Activated CD4-positive, alpha-beta T cell treated with anti-CD3 and anti-CD28 coated beads, Interleukin-2, amount 50 U/mL, for 4 hours (primary cell): Measurements from ENCODE around the gene KRT84.
"Not testable (repeated sequence)": the region's sequence is repeated elsewhere in the genome, so short reads cannot be mapped to it uniquely, and the experiment has no call there.

Experiments
- DNase-seq, 2 experiments: peaks; one replicate each; pipeline ENCODE4 v3.0.0-alpha.2; 2020

KRT84 gene

GRCh38 chr12:52410589-52411248, 25.3 kb upstream of the KRT84 start:
- not testable (repeated sequence) for DNase-seq

DNA sequence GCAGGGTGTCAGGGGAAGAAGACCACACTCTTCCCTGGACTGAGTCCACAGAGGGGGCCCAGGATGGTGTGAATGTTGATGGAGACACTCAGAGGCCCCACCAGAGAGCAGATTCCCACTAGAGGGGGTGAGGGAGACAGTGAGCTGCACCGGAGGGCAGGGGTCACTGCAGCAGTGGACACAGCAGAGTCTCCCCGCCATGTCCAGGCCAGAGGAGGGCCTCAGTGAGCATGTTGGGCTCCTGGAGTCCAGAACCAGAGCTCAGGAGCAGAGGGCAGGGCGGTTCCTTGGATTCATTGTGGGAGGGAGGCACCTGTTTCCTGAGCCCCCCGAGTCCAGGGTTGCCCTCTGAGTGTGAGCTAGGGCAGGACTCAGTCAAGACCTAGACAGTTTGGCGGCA, 22.5 kb upstream of the KRT84 start:
- DNase-seq, result no peak

- DNase-seq, result no peak
Observed at GRCh38 chr12:52405922-52406385, 20.5 kb upstream of the KRT84 start, which contains the start of gene KRT82. TSS of gene KRT82 (minus strand) at chr12:52406335. CDS start at chr12:52406277, 58 bp downstream.

DNA sequence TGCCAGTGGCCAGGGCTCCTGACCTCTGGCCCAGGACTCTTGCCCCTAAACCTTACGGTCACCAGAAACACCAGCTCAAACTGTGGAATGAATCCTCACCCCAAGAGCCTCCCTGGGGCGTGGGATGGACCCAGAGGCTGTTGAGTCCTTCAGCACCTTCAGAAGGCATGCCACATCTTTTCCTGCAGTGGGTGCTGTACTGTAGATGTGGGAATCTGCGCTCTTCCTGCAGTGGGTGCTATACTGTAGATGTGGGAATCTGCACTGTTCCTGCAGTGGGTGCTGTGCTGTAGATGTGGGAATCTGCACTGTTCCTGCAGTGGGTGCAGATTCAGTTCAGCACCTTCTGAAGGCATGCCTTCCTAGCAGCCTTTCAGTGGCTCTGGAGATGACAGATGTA, 19.5 kb upstream of the KRT84 start:
- DNase-seq, result no peak

DNA sequence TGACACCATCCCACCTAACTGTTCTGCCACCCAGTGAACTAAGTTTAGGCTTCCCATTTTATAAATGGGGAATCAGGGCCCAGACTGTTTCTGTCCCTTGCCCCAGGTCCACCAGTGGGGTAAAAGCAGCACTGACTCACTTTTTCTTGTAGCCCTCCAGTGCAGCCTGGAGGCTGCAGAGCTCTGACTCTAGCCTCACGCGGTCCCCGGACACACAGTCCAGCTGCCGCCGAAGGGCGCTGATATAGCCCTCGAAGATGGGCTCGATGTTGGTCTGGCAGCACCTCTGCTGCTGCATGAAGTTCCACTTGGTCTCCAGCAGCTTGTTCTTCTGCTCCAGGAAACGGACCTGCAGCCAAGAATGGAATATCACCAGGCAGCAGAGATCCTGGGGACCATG, 18.1 kb upstream of the KRT84 start:
- no peak for DNase-seq

DNA sequence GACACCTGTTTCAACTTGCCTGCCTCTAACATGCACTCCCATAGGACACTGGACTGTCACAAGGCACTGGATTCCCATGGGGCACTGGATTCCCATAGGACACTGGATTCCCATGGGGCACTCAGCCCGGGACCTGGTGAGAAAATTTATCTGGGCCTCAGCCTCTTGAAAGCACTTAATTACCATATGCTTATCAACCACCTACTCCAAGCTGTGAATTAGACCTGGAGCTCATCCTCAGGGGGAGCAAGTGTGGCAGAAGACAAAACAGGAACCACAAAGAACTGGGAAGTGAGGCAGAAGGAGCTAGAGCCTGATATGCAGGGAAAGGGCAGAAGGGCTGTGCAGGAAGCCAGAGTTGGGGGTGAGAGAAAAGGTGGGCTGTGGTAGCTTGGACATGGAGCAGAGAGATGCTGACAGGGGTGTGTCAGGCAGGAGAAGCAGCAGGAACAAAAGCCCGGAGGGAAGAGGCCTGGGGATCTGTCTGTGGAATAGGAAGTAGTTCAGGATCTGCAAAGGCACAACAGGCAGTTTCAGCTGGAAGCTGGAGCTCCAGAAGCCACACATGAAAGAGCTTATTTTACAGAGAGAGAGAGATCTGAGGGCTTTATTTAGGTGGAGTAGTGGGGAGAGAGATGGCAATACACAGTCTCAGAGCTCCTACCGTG, 17.6 kb upstream of the KRT84 start:
- DNase-seq, result no peak

DNA sequence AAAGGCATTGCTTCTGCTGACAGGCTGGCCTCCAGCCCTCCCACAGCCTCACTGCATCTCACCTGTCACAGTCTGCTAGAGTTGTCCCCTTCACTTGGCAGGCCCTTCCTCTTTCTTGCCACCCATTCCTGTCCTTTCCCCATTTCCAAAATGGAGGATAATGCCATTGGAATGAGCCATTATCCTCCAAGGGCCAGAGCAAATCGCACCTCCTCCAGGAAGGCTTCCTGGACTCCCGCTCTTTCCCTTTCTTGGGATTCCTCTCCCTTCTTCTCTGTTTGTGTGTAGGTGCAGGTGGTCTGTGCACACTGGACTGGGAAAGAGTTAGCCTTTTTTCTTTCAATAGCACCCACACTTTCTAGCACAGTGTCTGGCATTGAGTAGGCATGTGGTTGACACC, 16.9 kb upstream of the KRT84 start:
- DNase-seq, result no peak

GRCh38 chr12:52401926-52402325, 16.5 kb upstream of the KRT84 start:
- no peak for DNase-seq

DNA sequence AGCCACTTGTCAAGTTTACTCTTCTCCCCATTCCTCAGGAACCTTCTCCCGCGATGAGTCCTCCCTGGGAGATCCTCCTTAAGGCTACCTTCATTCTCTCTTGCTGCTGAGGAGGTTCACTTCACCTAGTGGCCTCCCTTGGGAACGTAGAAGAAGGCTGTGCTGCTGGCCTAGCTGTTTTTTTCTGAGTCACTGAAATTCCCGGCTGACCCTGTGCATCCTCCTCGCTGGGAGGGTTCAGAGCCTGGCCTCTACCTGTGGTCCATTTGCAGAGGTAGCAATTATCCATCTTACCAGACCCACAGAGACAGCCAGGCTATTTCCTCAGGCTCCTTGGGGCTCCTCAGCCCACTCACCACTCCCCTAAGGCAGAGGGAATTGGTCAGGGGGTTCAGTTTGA, 16.1 kb upstream of the KRT84 start:
- DNase-seq, result no peak

DNA sequence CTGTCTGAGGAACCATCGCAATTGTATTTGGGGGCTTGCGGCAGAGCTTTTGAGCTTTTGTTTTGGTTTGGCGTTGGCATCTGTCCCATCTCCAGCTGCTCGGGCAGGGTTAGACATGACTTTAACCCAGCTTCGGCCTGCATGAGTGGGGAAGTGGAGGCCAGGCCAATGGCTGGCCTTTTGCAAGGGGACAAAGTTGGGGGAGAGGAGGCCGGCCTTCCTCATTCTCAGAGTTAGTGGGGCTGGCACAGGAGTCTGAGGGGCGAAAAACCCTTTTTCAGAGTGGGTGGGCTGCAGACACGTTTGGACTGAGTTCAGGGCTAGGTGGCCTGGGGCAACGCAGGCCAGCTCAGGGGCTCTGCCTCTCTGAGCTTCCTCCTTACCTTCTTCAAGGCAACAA, 15.5 kb upstream of the KRT84 start:
- no peak for DNase-seq

DNA sequence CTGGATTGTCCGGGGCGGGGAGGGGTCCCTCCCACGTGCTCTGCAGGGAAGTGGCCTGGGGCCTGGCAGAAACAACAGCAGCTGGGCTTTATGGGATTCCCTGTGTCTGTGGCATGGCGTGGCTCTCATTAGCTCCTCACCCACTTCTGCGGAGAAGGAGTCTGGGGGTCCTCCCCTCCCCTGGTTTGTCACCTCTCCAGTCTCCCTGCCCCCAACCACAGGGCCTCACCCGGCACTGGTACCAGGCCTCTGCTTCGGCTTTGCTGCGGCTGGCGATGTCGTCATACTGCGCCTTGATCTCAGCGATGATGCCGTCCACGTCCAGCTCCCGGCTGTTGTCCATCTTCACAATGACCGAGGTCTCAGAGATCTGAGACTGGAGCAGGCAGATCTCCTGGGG, 14.3 kb upstream of the KRT84 start:
- no peak for DNase-seq

GRCh38 chr12:52398176-52398575, 12.7 kb upstream of the KRT84 start:
- no peak for DNase-seq

DNA sequence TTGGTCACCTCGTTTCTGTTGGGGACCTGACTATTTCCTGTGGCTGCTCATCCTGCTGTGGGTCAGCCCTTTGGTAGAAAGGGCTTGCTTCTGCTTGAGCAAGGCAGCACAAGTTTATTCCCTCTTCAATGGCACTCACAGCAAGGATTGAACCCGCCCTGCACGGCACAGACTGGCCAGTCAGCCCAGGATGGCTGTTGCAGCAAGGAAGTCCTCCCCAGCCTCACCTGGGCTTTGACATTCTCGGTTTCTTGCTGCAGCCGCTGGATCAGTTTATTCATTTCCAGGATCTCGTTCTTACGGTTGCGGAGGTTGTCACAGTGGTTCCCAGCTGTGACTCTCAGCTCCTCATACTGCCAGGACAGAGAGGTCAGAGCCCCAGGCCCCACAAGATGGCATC, 11.2 kb upstream of the KRT84 start:
- DNase-seq, result no peak

GRCh38 chr12:52395761-52396434, 10.4 kb upstream of the KRT84 start:
- DNase-seq, result no peak

- no peak for DNase-seq
Observed at GRCh38 chr12:52394836-52395405, 9.5 kb upstream of the KRT84 start.

GRCh38 chr12:52392465-52393007, 7.1 kb upstream of the KRT84 start:
- no peak for DNase-seq

DNA sequence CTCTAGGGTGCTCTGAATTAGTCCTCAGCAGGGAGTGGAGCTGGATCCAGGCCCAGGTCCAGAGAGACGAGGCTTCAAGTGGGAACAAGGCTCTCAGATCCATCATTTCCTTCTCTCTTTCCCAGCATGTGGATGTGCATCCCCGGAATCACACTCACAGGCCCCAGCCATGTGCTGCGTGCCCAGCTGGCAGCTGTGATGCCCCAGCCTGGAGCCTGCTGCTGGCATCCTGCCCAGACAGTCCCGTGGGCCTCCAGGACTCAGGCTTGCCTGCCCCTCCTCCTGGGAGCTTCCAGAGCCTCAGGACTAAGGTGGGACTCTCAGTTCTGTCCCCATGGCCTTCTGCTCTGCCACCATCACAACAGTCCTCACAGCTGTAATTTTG, 6.2 kb upstream of the KRT84 start:
- DNase-seq, result no peak

DNA sequence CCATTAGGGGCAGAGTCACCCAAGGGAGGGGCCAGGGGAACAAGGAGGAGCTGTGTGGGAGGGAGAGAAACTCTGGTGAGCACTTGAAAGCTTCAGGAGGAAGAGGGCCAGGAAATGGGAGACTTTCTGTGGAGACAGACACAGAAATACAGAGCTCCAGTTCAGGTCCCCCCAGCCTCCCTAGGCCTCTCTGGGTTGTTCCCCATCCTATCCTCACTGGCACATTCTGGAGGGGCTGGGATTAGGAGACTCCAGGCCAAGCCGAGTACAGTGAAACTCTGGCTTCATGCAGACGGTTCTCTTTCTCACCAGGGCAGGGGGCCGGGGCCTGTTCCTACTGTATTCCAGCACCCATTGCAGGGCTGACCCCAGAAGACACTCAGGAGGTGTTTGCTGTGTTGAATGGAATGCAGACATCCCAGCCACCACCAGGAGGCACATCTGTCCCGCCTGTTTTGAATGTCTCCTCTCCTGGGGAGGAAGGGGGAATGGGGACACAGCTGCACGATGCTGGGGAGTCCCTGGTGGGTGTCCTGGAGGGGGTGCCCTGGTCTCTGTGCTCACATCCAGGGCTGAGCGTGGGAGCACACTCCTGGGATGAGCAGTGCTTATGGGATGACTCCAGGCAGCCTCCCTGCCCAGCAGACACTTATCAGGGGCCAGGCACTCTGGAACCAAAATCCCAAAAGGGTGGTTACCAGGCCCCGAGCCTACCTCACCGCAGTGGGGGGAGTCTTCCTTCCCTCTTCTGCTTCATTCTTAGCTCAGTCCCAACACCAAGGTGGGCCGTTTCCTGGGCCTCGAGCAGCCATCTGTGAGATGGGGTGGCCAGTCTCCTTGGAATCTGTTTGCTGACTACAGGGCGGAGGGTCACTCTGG, 5.5 kb upstream of the KRT84 start:
- DNase-seq, result no peak

DNA sequence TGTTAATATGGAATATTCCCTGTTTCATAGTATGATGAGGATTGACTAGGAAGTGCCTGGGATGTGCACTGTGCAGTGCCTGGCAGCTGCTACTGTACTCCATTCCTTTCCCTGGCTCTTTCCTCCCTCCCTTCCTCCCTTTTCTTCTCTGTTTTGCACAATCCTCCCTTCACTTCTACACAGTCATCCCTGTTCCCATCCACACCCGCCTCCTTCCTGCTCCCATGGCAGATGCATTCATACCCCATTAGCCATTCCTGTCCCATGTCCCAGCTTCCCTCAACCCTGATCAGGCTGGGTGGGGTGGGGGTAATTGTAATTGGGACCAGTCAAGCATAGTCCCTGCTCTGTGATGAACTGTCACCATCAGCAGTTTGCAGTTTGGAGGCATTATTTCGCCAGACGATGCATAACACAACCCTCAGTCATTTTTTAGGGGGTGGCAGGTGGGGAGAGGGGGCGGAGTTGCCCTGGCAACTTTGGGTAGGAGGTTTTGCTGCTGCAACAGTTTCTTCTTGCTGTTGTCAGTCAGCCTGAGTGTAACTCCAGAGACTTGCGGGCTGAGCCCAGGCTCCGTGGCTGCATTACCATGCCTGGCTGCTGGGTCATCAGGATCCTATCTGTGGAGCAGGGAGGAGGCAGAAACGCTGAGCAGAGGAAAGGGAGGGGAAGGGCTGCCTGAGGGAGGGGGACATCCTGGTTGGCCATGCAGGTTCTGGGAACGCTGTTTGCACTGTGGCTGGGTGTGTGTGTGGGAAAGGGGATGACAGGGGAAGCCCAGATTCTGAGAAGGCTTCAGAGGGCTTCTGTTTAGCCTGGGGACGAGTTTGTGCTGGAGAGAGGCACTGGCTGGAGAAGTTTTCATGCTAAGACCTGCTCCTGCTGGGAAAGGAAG, 4.1 kb upstream of the KRT84 start:
- DNase-seq, result no peak

DNA sequence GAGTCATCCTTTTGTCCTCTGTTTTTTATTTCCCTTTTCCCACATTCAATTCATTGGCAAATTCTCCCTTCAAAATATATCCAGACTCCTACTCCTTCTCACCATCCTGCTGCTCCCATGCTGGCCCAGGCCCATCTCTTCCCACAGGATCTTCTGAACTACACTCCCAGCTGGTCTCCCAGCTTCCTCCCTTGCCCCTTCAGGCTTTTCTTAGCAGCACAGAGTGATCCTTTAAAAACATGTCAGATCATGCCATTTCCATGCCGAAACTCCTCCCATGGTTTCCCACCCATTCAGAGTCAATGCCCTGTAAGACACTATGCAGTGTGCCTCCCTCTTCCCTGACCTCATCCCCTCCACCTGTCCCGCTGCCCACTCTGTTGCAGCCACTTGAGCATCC, 2.4 kb upstream of the KRT84 start:
- DNase-seq, result no peak

- DNase-seq, result no peak
Observed at GRCh38 chr12:52383331-52383730, 2.1 kb downstream of the KRT84 start.
